ENCODE measurements around the gene PNLIPRP1.

Gene PNLIPRP1

GRCh38 chr10:116590590-116591444 lies at the start of gene PNLIPRP1:
Gene PNLIPRP1 (plus strand): TSS chr10:116590959. CDS start chr10:116591130, 171 bp downstream.
- Histone ChIP-seq H3K4me2 (ENCODE audit: low read depth, low read length, poor library complexity, severe bottlenecking) (no peak within 1 kb of the TSS), H3K9ac (ENCODE audit: low read length) (no peak within 1 kb of the TSS), H4K20me1 (ENCODE audit: low read depth, low read length) (no peaks in the 10 kb centered on the region), H3K27me3 (ENCODE audit: low read length) (no peaks in the 10 kb centered on the region), H3K9me3 (ENCODE audit: insufficient read depth, low read length) (no peaks in the 10 kb centered on the region), H3K27ac (ENCODE audit: low read depth, low read length) (no peak within 1 kb of the TSS), H3K79me2 (ENCODE audit: insufficient read depth, low read length) (no peaks in the 10 kb centered on the region), H3F3A (ENCODE audit: insufficient read depth) (no peaks in the 10 kb centered on the region), H2AFZ (ENCODE audit: low read depth, low read length, severe bottlenecking) (no peak within 1 kb of the TSS), H3K9me2 (replicated peaks; ENCODE audit: insufficient read depth, low read length) (no peaks in the 10 kb centered on the region), H3K4me3 (ENCODE audit: insufficient read depth, low read length, poor library complexity, severe bottlenecking) (no peak within 1 kb of the TSS), H3K36me3 (ENCODE audit: low read length) (no peaks in the 10 kb centered on the region)
- TF ChIP-seq, protein P1, sequence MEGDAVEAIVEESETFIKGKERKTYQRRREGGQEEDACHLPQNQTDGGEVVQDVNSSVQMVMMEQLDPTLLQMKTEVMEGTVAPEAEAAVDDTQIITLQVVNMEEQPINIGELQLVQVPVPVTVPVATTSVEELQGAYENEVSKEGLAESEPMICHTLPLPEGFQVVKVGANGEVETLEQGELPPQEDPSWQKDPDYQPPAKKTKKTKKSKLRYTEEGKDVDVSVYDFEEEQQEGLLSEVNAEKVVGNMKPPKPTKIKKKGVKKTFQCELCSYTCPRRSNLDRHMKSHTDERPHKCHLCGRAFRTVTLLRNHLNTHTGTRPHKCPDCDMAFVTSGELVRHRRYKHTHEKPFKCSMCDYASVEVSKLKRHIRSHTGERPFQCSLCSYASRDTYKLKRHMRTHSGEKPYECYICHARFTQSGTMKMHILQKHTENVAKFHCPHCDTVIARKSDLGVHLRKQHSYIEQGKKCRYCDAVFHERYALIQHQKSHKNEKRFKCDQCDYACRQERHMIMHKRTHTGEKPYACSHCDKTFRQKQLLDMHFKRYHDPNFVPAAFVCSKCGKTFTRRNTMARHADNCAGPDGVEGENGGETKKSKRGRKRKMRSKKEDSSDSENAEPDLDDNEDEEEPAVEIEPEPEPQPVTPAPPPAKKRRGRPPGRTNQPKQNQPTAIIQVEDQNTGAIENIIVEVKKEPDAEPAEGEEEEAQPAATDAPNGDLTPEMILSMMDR (IDR thresholded peaks at IDR 0.05; ENCODE audit: insufficient read depth, low read length, poor library complexity, severe bottlenecking): no peak
- TF ChIP-seq EZH2phosphoT487 (conservative IDR thresholded peaks at IDR 0.05; ENCODE audit: low read length): no peak

- H4K20me1 ChIP-seq (ENCODE audit: low read depth, low read length): no peaks in the 10 kb centered on the region
- H3K9ac ChIP-seq (ENCODE audit: low read length): no peak overlapping the region
- no peaks in the 10 kb centered on the region for H3K9me3 ChIP-seq (ENCODE audit: insufficient read depth, low read length)
- H3K27ac ChIP-seq (ENCODE audit: low read depth, low read length): no peak overlapping the region
- H3K27me3 ChIP-seq (ENCODE audit: low read length): no peaks in the 10 kb centered on the region
- no peak overlapping the region for H3K4me2 ChIP-seq (ENCODE audit: low read depth, low read length, poor library complexity, severe bottlenecking)
- H3K36me3 ChIP-seq (ENCODE audit: low read length): no peaks in the 10 kb centered on the region
- no peak for TF ChIP-seq EZH2phosphoT487 (conservative IDR thresholded peaks at IDR 0.05; ENCODE audit: low read length)
- TF ChIP-seq, protein P1 (IDR thresholded peaks at IDR 0.05; ENCODE audit: insufficient read depth, low read length, poor library complexity, severe bottlenecking): no peak
- no peak overlapping the region for H3K4me3 ChIP-seq (ENCODE audit: insufficient read depth, low read length, poor library complexity, severe bottlenecking)
- H3F3A ChIP-seq (ENCODE audit: insufficient read depth): no peaks in the 10 kb centered on the region
- H2AFZ ChIP-seq (ENCODE audit: low read depth, low read length, severe bottlenecking): no peak overlapping the region
- H3K9me2 ChIP-seq (replicated peaks; ENCODE audit: insufficient read depth, low read length): no peaks in the 10 kb centered on the region
- no peaks in the 10 kb centered on the region for H3K79me2 ChIP-seq (ENCODE audit: insufficient read depth, low read length)
Observed at GRCh38 chr10:116542007-116542677, 48.6 kb upstream of the PNLIPRP1 start.

GRCh38 chr10:116545122-116545521 lies 45.6 kb upstream of the PNLIPRP1 start:
- no peaks in the 10 kb centered on the region for H3F3A ChIP-seq (ENCODE audit: insufficient read depth)
- H3K4me2 ChIP-seq (ENCODE audit: low read depth, low read length, poor library complexity, severe bottlenecking): no peak overlapping the region
- H4K20me1 ChIP-seq (ENCODE audit: low read depth, low read length): no peaks in the 10 kb centered on the region
- H3K79me2 ChIP-seq (ENCODE audit: insufficient read depth, low read length): no peaks in the 10 kb centered on the region
- H3K27me3 ChIP-seq (ENCODE audit: low read length): no peaks in the 10 kb centered on the region
- TF ChIP-seq, protein P1 (IDR thresholded peaks at IDR 0.05; ENCODE audit: insufficient read depth, low read length, poor library complexity, severe bottlenecking): no peak
- no peak for TF ChIP-seq EZH2phosphoT487 (conservative IDR thresholded peaks at IDR 0.05; ENCODE audit: low read length)
- H3K9me3 ChIP-seq (ENCODE audit: insufficient read depth, low read length): no peaks in the 10 kb centered on the region
- H3K4me3 ChIP-seq (ENCODE audit: insufficient read depth, low read length, poor library complexity, severe bottlenecking): no peak overlapping the region
- no peak overlapping the region for H3K9ac ChIP-seq (ENCODE audit: low read length)
- H3K36me3 ChIP-seq (ENCODE audit: low read length): no peaks in the 10 kb centered on the region
- H2AFZ ChIP-seq (ENCODE audit: low read depth, low read length, severe bottlenecking): no peak overlapping the region
- H3K27ac ChIP-seq (ENCODE audit: low read depth, low read length): no peak overlapping the region
- no peaks in the 10 kb centered on the region for H3K9me2 ChIP-seq (replicated peaks; ENCODE audit: insufficient read depth, low read length)

All from SU-DHL-6 (cell line).